ENCODE measurements around the gene FRMD1.

DNA sequence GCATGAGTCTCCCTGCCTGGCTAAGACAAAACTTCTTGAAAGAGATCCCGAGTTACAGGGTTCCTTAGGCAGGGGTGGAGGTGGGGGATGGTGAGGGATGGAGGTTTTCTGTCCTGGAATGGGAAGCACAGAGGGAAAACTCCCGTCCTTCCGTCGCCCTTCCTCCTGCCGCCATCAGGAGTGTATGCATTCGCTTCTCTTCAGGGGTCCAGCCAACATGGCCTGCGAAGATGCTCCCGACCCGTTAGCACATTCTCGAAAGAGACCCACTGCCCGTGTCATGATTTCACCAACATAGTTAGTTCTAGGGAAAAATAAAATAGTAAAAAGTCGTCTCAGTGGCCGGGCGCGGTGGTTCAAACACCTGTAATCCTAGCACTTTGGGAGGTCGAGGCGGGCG is 44.5 kb downstream of the FRMD1 start:
- TF ChIP-seq, protein P1, sequence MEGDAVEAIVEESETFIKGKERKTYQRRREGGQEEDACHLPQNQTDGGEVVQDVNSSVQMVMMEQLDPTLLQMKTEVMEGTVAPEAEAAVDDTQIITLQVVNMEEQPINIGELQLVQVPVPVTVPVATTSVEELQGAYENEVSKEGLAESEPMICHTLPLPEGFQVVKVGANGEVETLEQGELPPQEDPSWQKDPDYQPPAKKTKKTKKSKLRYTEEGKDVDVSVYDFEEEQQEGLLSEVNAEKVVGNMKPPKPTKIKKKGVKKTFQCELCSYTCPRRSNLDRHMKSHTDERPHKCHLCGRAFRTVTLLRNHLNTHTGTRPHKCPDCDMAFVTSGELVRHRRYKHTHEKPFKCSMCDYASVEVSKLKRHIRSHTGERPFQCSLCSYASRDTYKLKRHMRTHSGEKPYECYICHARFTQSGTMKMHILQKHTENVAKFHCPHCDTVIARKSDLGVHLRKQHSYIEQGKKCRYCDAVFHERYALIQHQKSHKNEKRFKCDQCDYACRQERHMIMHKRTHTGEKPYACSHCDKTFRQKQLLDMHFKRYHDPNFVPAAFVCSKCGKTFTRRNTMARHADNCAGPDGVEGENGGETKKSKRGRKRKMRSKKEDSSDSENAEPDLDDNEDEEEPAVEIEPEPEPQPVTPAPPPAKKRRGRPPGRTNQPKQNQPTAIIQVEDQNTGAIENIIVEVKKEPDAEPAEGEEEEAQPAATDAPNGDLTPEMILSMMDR (IDR thresholded peaks at IDR 0.05) = no peak
- no peak for TF ChIP-seq POLR2A (IDR thresholded peaks at IDR 0.05)
